Tongue (tissue), 2 donors: Measurements from ENCODE around the gene ANAPC1. TPM values are rescaled to one million over a fixed set of nuclear protein-coding genes. Genes with fewer than 3 reads are reported as not detected.
"Not testable (repeated sequence)": the region's sequence is repeated elsewhere in the genome, so short reads cannot be mapped to it uniquely, and the experiment has no call there.

Experiments used
- DNase-seq: peaks from one replicate; pipeline ENCODE4 v3.0.0-alpha.2; 2015
- total RNA-seq: library from RNA; depleted of rRNA; stranded (reverse); fragments of >200 nt; gene quantifications from one replicate; pipeline ENCODE4 v1.2.3, GENCODE V29; 2014

Gene ANAPC1
- total RNA-seq, result 56.4 TPM

GRCh38 chr2:111883661-111884591, at the start of gene ANAPC1:
ANAPC1 (minus strand) TSS chr2:111884193; CDS start chr2:111880825, 3,368 bp downstream.
- DNase-seq, result peak; percentile 95

- DNase-seq, result no peak
Measured at GRCh38 chr2:111932841-111933291, 48.9 kb upstream of the ANAPC1 start.

- peak; percentile 26 for DNase-seq
Measured at GRCh38 chr2:111930875-111931274, 46.9 kb upstream of the ANAPC1 start.

GRCh38 chr2:111930409-111930808, 46.4 kb upstream of the ANAPC1 start:
- DNase-seq, result no peak

GRCh38 chr2:111927723-111928122, 43.7 kb upstream of the ANAPC1 start:
- DNase-seq, result no peak

- DNase-seq, result no peak
Measured at GRCh38 chr2:111924617-111925107, 40.7 kb upstream of the ANAPC1 start.

GRCh38 chr2:111923276-111923804, 39.3 kb upstream of the ANAPC1 start:
- peak; percentile 85 for DNase-seq

GRCh38 chr2:111919794-111920608, 36.0 kb upstream of the ANAPC1 start:
- no peak for DNase-seq

GRCh38 chr2:111919365-111919764, 35.4 kb upstream of the ANAPC1 start:
- no peak for DNase-seq

- DNase-seq, result peak; percentile 83
Measured at GRCh38 chr2:111918383-111918806, 34.4 kb upstream of the ANAPC1 start.

GRCh38 chr2:111917106-111917505, 33.1 kb upstream of the ANAPC1 start:
- no peak for DNase-seq

- no peak for DNase-seq
Measured at GRCh38 chr2:111912547-111912946, 28.6 kb upstream of the ANAPC1 start.

- DNase-seq, result not testable (repeated sequence)
Measured at GRCh38 chr2:111911295-111911977, 27.4 kb upstream of the ANAPC1 start.

GRCh38 chr2:111910609-111911277, 26.8 kb upstream of the ANAPC1 start:
- DNase-seq, result no peak

- DNase-seq, result not testable (repeated sequence)
Measured at GRCh38 chr2:111909997-111910396, 26.0 kb upstream of the ANAPC1 start.

- no peak for DNase-seq
Measured at GRCh38 chr2:111909079-111909478, 25.1 kb upstream of the ANAPC1 start.

- no peak for DNase-seq
Measured at GRCh38 chr2:111908578-111908977, 24.6 kb upstream of the ANAPC1 start.

GRCh38 chr2:111905990-111906735, 22.2 kb upstream of the ANAPC1 start:
- DNase-seq, result no peak

GRCh38 chr2:111905475-111905869, 21.5 kb upstream of the ANAPC1 start:
- DNase-seq, result not testable (repeated sequence)

- DNase-seq, result no peak
Measured at GRCh38 chr2:111904726-111905474, 20.9 kb upstream of the ANAPC1 start.
